H1 (cell line): Measurements from ENCODE around the gene TMEM255B. TPM values are rescaled to one million over a fixed set of nuclear protein-coding genes. Genes with fewer than 3 reads are reported as not detected.

Experiments
- CTCF ChIA-PET: fragments of 300-600 bp; sonication (Branson Sonifier 250); formaldehyde crosslinking; loops from one replicate; lab custom pipeline; 2021; ENCODE audit not compliant: partially characterized antibody; lab: Charles Lee
- POLR2A ChIA-PET: fragments of 300-600 bp; sonication (Branson Sonifier 250); formaldehyde crosslinking; loops from one replicate; lab custom pipeline; 2021; ENCODE audit warnings: inconsistent platforms; ENCODE audit not compliant: partially characterized antibody; lab: Charles Lee
- DNase-seq, 2 experiments: peaks; one replicate each; pipeline versions ENCODE4 v3.0.0 to v3.0.0-alpha.2; 2010 to 2022; ENCODE audit warnings: low spot score in 2 of 2, low read depth in 1 of 2, mixed read lengths in 1 of 2
- FAIRE-seq: peaks from 2 replicates; lab custom pipeline; 2011; peaks lifted over from hg19 to GRCh38; lab: Jason Lieb, UNC
- H2AFZ ChIP-seq: 2 replicates; pipeline ENCODE4 v1.8.1; 2012; ENCODE audit warnings: low read length, inconsistent platforms
- H2AK5ac ChIP-seq: 2 replicates; pipeline ENCODE4 v1.6.1; 2013; ENCODE audit warnings: low read depth, low read length
- H2BK120ac ChIP-seq: replicated peaks from 2 replicates; pipeline ENCODE3; 2013; ENCODE audit warnings: low read depth, low read length, inconsistent platforms
- H2BK12ac ChIP-seq: 2 replicates; pipeline ENCODE4 v1.6.1; 2013; ENCODE audit warnings: low read depth, low read length
- H2BK15ac ChIP-seq: 2 replicates; pipeline ENCODE4 v1.6.1; 2013; ENCODE audit warnings: low read length
- H2BK20ac ChIP-seq: 2 replicates; pipeline ENCODE4 v1.6.1; 2013; ENCODE audit warnings: low read length
- H2BK5ac ChIP-seq: 2 replicates; pipeline ENCODE4 v1.6.1; 2013; ENCODE audit warnings: low read depth, low read length
- H3K14ac ChIP-seq: 2 replicates; pipeline ENCODE4 v1.6.1; 2013; ENCODE audit warnings: inconsistent platforms; ENCODE audit not compliant: insufficient read length
- H3K18ac ChIP-seq: 2 replicates; pipeline ENCODE4 v1.6.1; 2013; ENCODE audit warnings: low read length; ENCODE audit errors: extremely low read depth
- H3K23ac ChIP-seq: 2 replicates; pipeline ENCODE4 v1.6.1; 2013; ENCODE audit warnings: inconsistent platforms; ENCODE audit not compliant: insufficient read length
- H3K23me2 ChIP-seq: 2 replicates; pipeline ENCODE4 v1.6.1; 2013; ENCODE audit warnings: low read depth, low read length
- H3K27ac ChIP-seq: 2 replicates; pipeline ENCODE4 v1.6.1; 2011; ENCODE audit warnings: low read depth, low read length, inconsistent platforms
- H3K27me3 ChIP-seq, 4 experiments: replicated peaks in 1 of 4; 1 replicate in 1 of 4; 2 replicates in 3 of 4; pipeline versions ENCODE4 v1.6.1 to v1.8.1; 2011 to 2013; ENCODE audit warnings: low read length in 3 of 4, mild to moderate bottlenecking in 3 of 4, inconsistent platforms in 2 of 4, mixed read lengths in 2 of 4, moderate library complexity in 1 of 4; ENCODE audit not compliant: control insufficient read depth in 3 of 4, insufficient read depth in 3 of 4; ENCODE audit errors: extremely low read depth in 1 of 4
- H3K36me3 ChIP-seq, 4 experiments: 2 replicates each; pipeline versions ENCODE4 v1.6.1 to v1.8.1; 2011 to 2013; ENCODE audit warnings: mild to moderate bottlenecking in 4 of 4, low read length in 3 of 4, moderate library complexity in 2 of 4, control low read depth in 1 of 4, inconsistent platforms in 1 of 4; ENCODE audit not compliant: insufficient read depth in 4 of 4, control insufficient read depth in 2 of 4
- H3K4ac ChIP-seq: replicated peaks from 2 replicates; pipeline ENCODE3; 2013; ENCODE audit warnings: low read length, low read depth, mixed read lengths, inconsistent platforms; ENCODE audit not compliant: insufficient read length
- H3K4me1 ChIP-seq, 4 experiments: replicated peaks in 1 of 4; 1 replicate in 1 of 4; 2 replicates in 3 of 4; pipeline versions ENCODE4 v1.6.1 to v1.8.1; 2011 to 2013; ENCODE audit warnings: low read length in 3 of 4, inconsistent platforms in 2 of 4, mixed read lengths in 1 of 4; ENCODE audit not compliant: insufficient read depth in 4 of 4, control insufficient read depth in 3 of 4
- H3K4me2 ChIP-seq, 2 experiments: 2 replicates each; pipeline versions ENCODE4 v1.6.1 to v1.8.1; 2011 to 2013; ENCODE audit warnings: low read depth in 2 of 2, low read length in 2 of 2, control low read depth in 1 of 2, inconsistent platforms in 1 of 2, mild to moderate bottlenecking in 1 of 2; ENCODE audit not compliant: insufficient read depth in 1 of 2
- H3K4me3 ChIP-seq, 4 experiments: fragments of 200-600, 300-600 bp in 1 of 4; sonication (generic), shearing (Covaris generic), sonication (Bioruptor Twin) in 1 of 4; 2 replicates each; pipeline versions ENCODE4 v1.5.1 to v1.8.1; 2011 to 2016; ENCODE audit warnings: low read length in 4 of 4, low read depth in 3 of 4, control low read depth in 2 of 4, inconsistent platforms in 2 of 4, mild to moderate bottlenecking in 2 of 4, mixed read lengths in 1 of 4, moderate library complexity in 1 of 4; ENCODE audit not compliant: insufficient read depth in 2 of 4; ENCODE audit errors: extremely low read depth in 1 of 4
- H3K56ac ChIP-seq: replicated peaks from 2 replicates; pipeline ENCODE3; 2013; ENCODE audit warnings: low read depth, mild to moderate bottlenecking, mixed read lengths, low read length, inconsistent platforms; ENCODE audit not compliant: insufficient read length
- H3K79me1 ChIP-seq: 2 replicates; pipeline ENCODE4 v1.6.1; 2013; ENCODE audit warnings: low read depth, low read length, control low read depth
- H3K79me2 ChIP-seq, 2 experiments: 2 replicates each; pipeline versions ENCODE4 v1.6.1 to v1.8.1; 2012 to 2013; ENCODE audit warnings: low read length in 2 of 2, mild to moderate bottlenecking in 2 of 2, inconsistent platforms in 1 of 2; ENCODE audit not compliant: insufficient read depth in 2 of 2, control insufficient read depth in 1 of 2
- H3K9ac ChIP-seq, 4 experiments: replicated peaks in 1 of 4; 1 replicate in 1 of 4; 2 replicates in 3 of 4; pipeline versions ENCODE4 v1.6.1 to v1.8.1; 2011 to 2013; ENCODE audit warnings: low read depth in 3 of 4, low read length in 3 of 4, control low read depth in 2 of 4, mild to moderate bottlenecking in 2 of 4, moderate library complexity in 2 of 4, inconsistent platforms in 1 of 4; ENCODE audit errors: extremely low read depth in 1 of 4
- H3K9me3 ChIP-seq, 2 experiments: 2 replicates each; pipeline versions ENCODE4 v1.6.1 to v1.8.1; 2012 to 2013; ENCODE audit warnings: mild to moderate bottlenecking in 2 of 2, moderate library complexity in 2 of 2, control low read depth in 1 of 2, inconsistent platforms in 1 of 2, low read depth in 1 of 2, low read length in 1 of 2, mixed read lengths in 1 of 2; ENCODE audit not compliant: insufficient read depth in 2 of 2
- H4K20me1 ChIP-seq, 2 experiments: replicated peaks in 1 of 2; 2 replicates each; pipeline versions ENCODE3 to v1.8.1; 2011 to 2013; ENCODE audit warnings: inconsistent platforms in 2 of 2, low read length in 2 of 2, mild to moderate bottlenecking in 1 of 2; ENCODE audit not compliant: insufficient read depth in 2 of 2, control insufficient read depth in 1 of 2
- H4K5ac ChIP-seq: 2 replicates; pipeline ENCODE4 v1.6.1; 2013; ENCODE audit warnings: low read length, low read depth, mixed read lengths, inconsistent platforms; ENCODE audit not compliant: insufficient read length
- H4K8ac ChIP-seq: 2 replicates; pipeline ENCODE4 v1.8.0; 2013; ENCODE audit warnings: mild to moderate bottlenecking, moderate library complexity, low read length, inconsistent platforms; ENCODE audit not compliant: insufficient read depth; ENCODE audit errors: extremely low read depth
- H4K91ac ChIP-seq: replicated peaks from 2 replicates; pipeline ENCODE3; 2013; ENCODE audit warnings: low read length, mixed read lengths, inconsistent platforms; ENCODE audit not compliant: insufficient read length
- ASH2L ChIP-seq: fragments of 200-600, 300-600 bp; sonication (generic); IDR thresholded peaks from one replicate; pipeline ENCODE4 v1.7.1; 2017; ENCODE audit warnings: low read length
- E2F6 ChIP-seq: IDR thresholded peaks from 2 replicates; pipeline ENCODE4 v1.6.1; 2012; ENCODE audit warnings: inconsistent platforms
- EZH2 ChIP-seq: fragments of 200-600 bp; sonication (generic); IDR thresholded peaks from 2 replicates; pipeline ENCODE4 v1.7.1; 2012; ENCODE audit warnings: low read depth, mild to moderate bottlenecking, moderate library complexity, low read length, inconsistent platforms; ENCODE audit not compliant: severe bottlenecking
- HDAC2 ChIP-seq, 2 experiments: fragments of 300-600 bp in 1 of 2; sonication (generic) in 1 of 2; IDR thresholded peaks; 2 replicates each; pipeline ENCODE4 v1.6.1; 2011 to 2012; ENCODE audit warnings: low read depth in 2 of 2, low read length in 2 of 2, mild to moderate bottlenecking in 2 of 2, moderate library complexity in 2 of 2, borderline replicate concordance in 1 of 2, inconsistent platforms in 1 of 2
- HDAC6 ChIP-seq: IDR thresholded peaks from one replicate; pipeline ENCODE4 v1.7.1; 2012; ENCODE audit warnings: low read depth, mild to moderate bottlenecking, inconsistent platforms, low read length, moderate library complexity
- JUN ChIP-seq: IDR thresholded peaks from 2 replicates; pipeline ENCODE4 v1.6.1; 2011; ENCODE audit warnings: low read depth, mild to moderate bottlenecking, improper control_type of control experiment, low read length
- KDM5A ChIP-seq: fragments of 200-600 bp; IDR thresholded peaks from 2 replicates; pipeline ENCODE4 v1.7.1; 2012; ENCODE audit warnings: mild to moderate bottlenecking, low read length, inconsistent platforms, mixed read lengths
- MAFK ChIP-seq: IDR thresholded peaks from 2 replicates; pipeline ENCODE4 v1.6.1; 2012; ENCODE audit warnings: low read depth, mild to moderate bottlenecking, improper control_type of control experiment, low read length
- NANOG ChIP-seq: IDR thresholded peaks from 2 replicates; pipeline ENCODE4 v1.6.1; 2011; ENCODE audit warnings: low read length, low read depth, mild to moderate bottlenecking, inconsistent platforms; ENCODE audit not compliant: insufficient read depth, poor library complexity, severe bottlenecking
- SIX5 ChIP-seq: IDR thresholded peaks from 2 replicates; pipeline ENCODE4 v1.6.1; 2011; ENCODE audit warnings: mild to moderate bottlenecking, low read depth, low read length
- SP1 ChIP-seq: IDR thresholded peaks from 2 replicates; pipeline ENCODE4 v1.6.1; 2011; ENCODE audit warnings: low read depth, low read length
- TCF12 ChIP-seq: IDR thresholded peaks from 2 replicates; pipeline ENCODE4 v1.6.1; 2011; ENCODE audit warnings: low read depth, mild to moderate bottlenecking, low read length
- TEAD4 ChIP-seq: IDR thresholded peaks from 2 replicates; pipeline ENCODE4 v1.6.1; 2012; ENCODE audit warnings: low read depth, low read length, inconsistent platforms, mixed read lengths
- WGBS, 2 experiments: shearing (Covaris generic) in 1 of 2; methylation state at CpG; one replicate each; pipeline versions ENCODE4 v1.1.6 to v1.1.7; 2013 to 2015; ENCODE audit warnings: low lambda C conversion rate in 2 of 2, mixed read lengths in 2 of 2, inconsistent platforms in 1 of 2, low coverage in 1 of 2, missing lambda C conversion rate in 1 of 2; ENCODE audit not compliant: insufficient replicate concordance in 2 of 2, insufficient coverage in 1 of 2, insufficient read length in 1 of 2; ENCODE audit errors: extremely low coverage in 1 of 2, missing lambda C conversion rate in 1 of 2; 5-methylcytosine and 5-hydroxymethylcytosine counted together
- polyA plus RNA-seq, 7 experiments: library from polyadenylated mRNA; depleted of rRNA in 3 of 7; stranded (reverse) in 5 of 7; unstranded in 2 of 7; fragments of >200 nt in 5 of 7; fragments of 200-250 nt in 2 of 7; gene quantifications; 1 replicate in 5 of 7; 2 replicates in 1 of 7; 4 replicates in 1 of 7; pipeline versions ENCODE4 v1.2.1 to v1.2.3, GENCODE V29; 2011 to 2013; ENCODE audit warnings: missing spikeins in 2 of 7, mixed read lengths in 2 of 7
- total RNA-seq: library from RNA; stranded (reverse); fragmentation: NEBNext Ultra II Directional; extraction: Animal tissue kit (Norgen Biotek cat#: 25700); gene quantifications from 2 replicates; pipeline ENCODE4 v1.2.1, GENCODE V29; 2021

TMEM255B gene
- total and polyA plus RNA-seq, 2 of the 8 experiments (the other 6 are each of a cell fraction or from before 2014, with no cell fraction given) = 3.4 to 4.4 TPM

GRCh38 chr13:113833111-113833830, 74.2 kb downstream of the TMEM255B start:
- H3K18ac ChIP-seq = no peak overlapping the region
- ChIA-PET POLR2A (no interaction called here), CTCF (interaction anchor here (1.5 kb wide), 1 partner anchor 19 kb away, joined by 3 read pairs; no protein-coding TSS in a partner anchor)
- no peaks in the 10 kb centered on the region for H3K23me2 ChIP-seq
- H2AK5ac ChIP-seq = no peak overlapping the region
- H3K23ac ChIP-seq = no peak overlapping the region
- peaks cover 0 to 12% (median 2%) of the 10 kb centered on the region in 4 experiments; a peak in 4 of 8 replicates for H3K36me3 ChIP-seq
- H3K79me1 ChIP-seq = no peaks in the 10 kb centered on the region
- no peak for FAIRE-seq
- H3K27ac ChIP-seq = no peak overlapping the region
- no peak overlapping the region for H3K14ac ChIP-seq
- H4K91ac ChIP-seq = no peak overlapping the region
- DNase-seq = no peak
- no peak overlapping the region for H3K4me3 ChIP-seq
- H2BK20ac ChIP-seq = no peak overlapping the region
- H3K79me2 ChIP-seq = no peaks in the 10 kb centered on the region
- H3K56ac ChIP-seq = no peak overlapping the region
- H3K9me3 ChIP-seq = no peaks in the 10 kb centered on the region
- no peak overlapping the region for H2AFZ ChIP-seq
- H2BK15ac ChIP-seq = no peak overlapping the region
- peaks cover 0 to 1% of the 10 kb centered on the region in 2 experiments for H4K20me1 ChIP-seq
- no peaks in the 10 kb centered on the region for H3K27me3 ChIP-seq
- no peak overlapping the region for H2BK12ac ChIP-seq
- H3K9ac ChIP-seq = no peak overlapping the region
- no peak overlapping the region for H4K5ac ChIP-seq
- H3K4ac ChIP-seq = no peak overlapping the region
- H3K4me1 ChIP-seq = peaks cover 0 to 20% (median 5%) of the 10 kb centered on the region in 4 experiments; a peak in 4 of 7 replicates
- no peak overlapping the region for H2BK120ac ChIP-seq
- H3K4me2 ChIP-seq = no peak overlapping the region
- WGBS, 2 experiments = 89% methylated on average over 24 of the region's 25 CpGs; no CpG with 5 or more reads in 1 of the 2 experiments
- H4K8ac ChIP-seq = no peak overlapping the region
- no peak overlapping the region for H2BK5ac ChIP-seq
- TF ChIP-seq MAFK (no peak), KDM5A (no peak), JUN (no peak), SIX5 (no peak), EZH2 (no peak), SP1 (no peak), HDAC6 (no peak), HDAC2 (IDR thresholded peaks at IDR 0.05; ENCODE audit: borderline replicate concordance in 1 of 2, low read depth in 2 of 2, low read length in 2 of 2) (no peak), ASH2L (no peak), NANOG (no peak), E2F6 (no peak), TEAD4 (no peak), TCF12 (no peak)
